H1 (cell line): ENCODE data around the gene TAF1B. TPM values are rescaled to one million over a fixed set of nuclear protein-coding genes. Genes with fewer than 3 reads are reported as not detected.

Source experiments
- CTCF ChIA-PET: fragments of 300-600 bp; sonication (Branson Sonifier 250); formaldehyde crosslinking; loops from one replicate; lab custom pipeline; 2021; ENCODE audit not compliant: partially characterized antibody; lab: Charles Lee
- POLR2A ChIA-PET: fragments of 300-600 bp; sonication (Branson Sonifier 250); formaldehyde crosslinking; loops from one replicate; lab custom pipeline; 2021; ENCODE audit warnings: inconsistent platforms; ENCODE audit not compliant: partially characterized antibody; lab: Charles Lee
- DNase-seq, 2 experiments: peaks; one replicate each; pipeline versions ENCODE4 v3.0.0 to v3.0.0-alpha.2; 2010 to 2022; ENCODE audit warnings: low spot score in 2 of 2, low read depth in 1 of 2, mixed read lengths in 1 of 2
- FAIRE-seq: peaks from 2 replicates; lab custom pipeline; 2011; peaks lifted over from hg19 to GRCh38; lab: Jason Lieb, UNC
- H2AFZ ChIP-seq: 2 replicates; pipeline ENCODE4 v1.8.1; 2012; ENCODE audit warnings: low read length, inconsistent platforms
- H2AK5ac ChIP-seq: 2 replicates; pipeline ENCODE4 v1.6.1; 2013; ENCODE audit warnings: low read depth, low read length
- H2BK120ac ChIP-seq: replicated peaks from 2 replicates; pipeline ENCODE3; 2013; ENCODE audit warnings: low read depth, low read length, inconsistent platforms
- H2BK12ac ChIP-seq: 2 replicates; pipeline ENCODE4 v1.6.1; 2013; ENCODE audit warnings: low read depth, low read length
- H2BK15ac ChIP-seq: 2 replicates; pipeline ENCODE4 v1.6.1; 2013; ENCODE audit warnings: low read length
- H2BK20ac ChIP-seq: 2 replicates; pipeline ENCODE4 v1.6.1; 2013; ENCODE audit warnings: low read length
- H2BK5ac ChIP-seq: 2 replicates; pipeline ENCODE4 v1.6.1; 2013; ENCODE audit warnings: low read depth, low read length
- H3K14ac ChIP-seq: 2 replicates; pipeline ENCODE4 v1.6.1; 2013; ENCODE audit warnings: inconsistent platforms; ENCODE audit not compliant: insufficient read length
- H3K18ac ChIP-seq: 2 replicates; pipeline ENCODE4 v1.6.1; 2013; ENCODE audit warnings: low read length; ENCODE audit errors: extremely low read depth
- H3K23ac ChIP-seq: 2 replicates; pipeline ENCODE4 v1.6.1; 2013; ENCODE audit warnings: inconsistent platforms; ENCODE audit not compliant: insufficient read length
- H3K23me2 ChIP-seq: 2 replicates; pipeline ENCODE4 v1.6.1; 2013; ENCODE audit warnings: low read depth, low read length
- H3K27ac ChIP-seq: 2 replicates; pipeline ENCODE4 v1.6.1; 2011; ENCODE audit warnings: low read depth, low read length, inconsistent platforms
- H3K27me3 ChIP-seq, 4 experiments: replicated peaks in 1 of 4; 1 replicate in 1 of 4; 2 replicates in 3 of 4; pipeline versions ENCODE4 v1.6.1 to v1.8.1; 2011 to 2013; ENCODE audit warnings: low read length in 3 of 4, mild to moderate bottlenecking in 3 of 4, inconsistent platforms in 2 of 4, mixed read lengths in 2 of 4, moderate library complexity in 1 of 4; ENCODE audit not compliant: control insufficient read depth in 3 of 4, insufficient read depth in 3 of 4; ENCODE audit errors: extremely low read depth in 1 of 4
- H3K36me3 ChIP-seq, 4 experiments: 2 replicates each; pipeline versions ENCODE4 v1.6.1 to v1.8.1; 2011 to 2013; ENCODE audit warnings: mild to moderate bottlenecking in 4 of 4, low read length in 3 of 4, moderate library complexity in 2 of 4, control low read depth in 1 of 4, inconsistent platforms in 1 of 4; ENCODE audit not compliant: insufficient read depth in 4 of 4, control insufficient read depth in 2 of 4
- H3K4ac ChIP-seq: replicated peaks from 2 replicates; pipeline ENCODE3; 2013; ENCODE audit warnings: low read length, low read depth, mixed read lengths, inconsistent platforms; ENCODE audit not compliant: insufficient read length
- H3K4me1 ChIP-seq, 4 experiments: replicated peaks in 1 of 4; 1 replicate in 1 of 4; 2 replicates in 3 of 4; pipeline versions ENCODE4 v1.6.1 to v1.8.1; 2011 to 2013; ENCODE audit warnings: low read length in 3 of 4, inconsistent platforms in 2 of 4, mixed read lengths in 1 of 4; ENCODE audit not compliant: insufficient read depth in 4 of 4, control insufficient read depth in 3 of 4
- H3K4me2 ChIP-seq, 2 experiments: 2 replicates each; pipeline versions ENCODE4 v1.6.1 to v1.8.1; 2011 to 2013; ENCODE audit warnings: low read depth in 2 of 2, low read length in 2 of 2, control low read depth in 1 of 2, inconsistent platforms in 1 of 2, mild to moderate bottlenecking in 1 of 2; ENCODE audit not compliant: insufficient read depth in 1 of 2
- H3K4me3 ChIP-seq, 4 experiments: fragments of 200-600, 300-600 bp in 1 of 4; sonication (generic), shearing (Covaris generic), sonication (Bioruptor Twin) in 1 of 4; 2 replicates each; pipeline versions ENCODE4 v1.5.1 to v1.8.1; 2011 to 2016; ENCODE audit warnings: low read length in 4 of 4, low read depth in 3 of 4, control low read depth in 2 of 4, inconsistent platforms in 2 of 4, mild to moderate bottlenecking in 2 of 4, mixed read lengths in 1 of 4, moderate library complexity in 1 of 4; ENCODE audit not compliant: insufficient read depth in 2 of 4; ENCODE audit errors: extremely low read depth in 1 of 4
- H3K56ac ChIP-seq: replicated peaks from 2 replicates; pipeline ENCODE3; 2013; ENCODE audit warnings: low read depth, mild to moderate bottlenecking, mixed read lengths, low read length, inconsistent platforms; ENCODE audit not compliant: insufficient read length
- H3K79me1 ChIP-seq: 2 replicates; pipeline ENCODE4 v1.6.1; 2013; ENCODE audit warnings: low read depth, low read length, control low read depth
- H3K79me2 ChIP-seq, 2 experiments: 2 replicates each; pipeline versions ENCODE4 v1.6.1 to v1.8.1; 2012 to 2013; ENCODE audit warnings: low read length in 2 of 2, mild to moderate bottlenecking in 2 of 2, inconsistent platforms in 1 of 2; ENCODE audit not compliant: insufficient read depth in 2 of 2, control insufficient read depth in 1 of 2
- H3K9ac ChIP-seq, 4 experiments: replicated peaks in 1 of 4; 1 replicate in 1 of 4; 2 replicates in 3 of 4; pipeline versions ENCODE4 v1.6.1 to v1.8.1; 2011 to 2013; ENCODE audit warnings: low read depth in 3 of 4, low read length in 3 of 4, control low read depth in 2 of 4, mild to moderate bottlenecking in 2 of 4, moderate library complexity in 2 of 4, inconsistent platforms in 1 of 4; ENCODE audit errors: extremely low read depth in 1 of 4
- H3K9me3 ChIP-seq, 2 experiments: 2 replicates each; pipeline versions ENCODE4 v1.6.1 to v1.8.1; 2012 to 2013; ENCODE audit warnings: mild to moderate bottlenecking in 2 of 2, moderate library complexity in 2 of 2, control low read depth in 1 of 2, inconsistent platforms in 1 of 2, low read depth in 1 of 2, low read length in 1 of 2, mixed read lengths in 1 of 2; ENCODE audit not compliant: insufficient read depth in 2 of 2
- H4K20me1 ChIP-seq, 2 experiments: replicated peaks in 1 of 2; 2 replicates each; pipeline versions ENCODE3 to v1.8.1; 2011 to 2013; ENCODE audit warnings: inconsistent platforms in 2 of 2, low read length in 2 of 2, mild to moderate bottlenecking in 1 of 2; ENCODE audit not compliant: insufficient read depth in 2 of 2, control insufficient read depth in 1 of 2
- H4K5ac ChIP-seq: 2 replicates; pipeline ENCODE4 v1.6.1; 2013; ENCODE audit warnings: low read length, low read depth, mixed read lengths, inconsistent platforms; ENCODE audit not compliant: insufficient read length
- H4K8ac ChIP-seq: 2 replicates; pipeline ENCODE4 v1.8.0; 2013; ENCODE audit warnings: mild to moderate bottlenecking, moderate library complexity, low read length, inconsistent platforms; ENCODE audit not compliant: insufficient read depth; ENCODE audit errors: extremely low read depth
- H4K91ac ChIP-seq: replicated peaks from 2 replicates; pipeline ENCODE3; 2013; ENCODE audit warnings: low read length, mixed read lengths, inconsistent platforms; ENCODE audit not compliant: insufficient read length
- CBX8 ChIP-seq: fragments of 300-800, 300-1000 bp; sonication (generic); IDR thresholded peaks from 2 replicates; pipeline ENCODE4 v1.7.1; 2016; ENCODE audit warnings: low read depth, low read length, borderline replicate concordance
- EZH2 ChIP-seq: fragments of 200-600 bp; sonication (generic); IDR thresholded peaks from 2 replicates; pipeline ENCODE4 v1.7.1; 2012; ENCODE audit warnings: low read depth, mild to moderate bottlenecking, moderate library complexity, low read length, inconsistent platforms; ENCODE audit not compliant: severe bottlenecking
- FOSL1 ChIP-seq: IDR thresholded peaks from 2 replicates; pipeline ENCODE4 v1.6.1; 2011; ENCODE audit warnings: mild to moderate bottlenecking, low read depth, low read length, moderate library complexity; ENCODE audit not compliant: insufficient read depth
- GTF2F1 ChIP-seq: IDR thresholded peaks from 2 replicates; pipeline ENCODE4 v1.6.1; 2012; ENCODE audit warnings: low read depth, low read length, improper control_type of control experiment, borderline replicate concordance
- HDAC6 ChIP-seq: IDR thresholded peaks from one replicate; pipeline ENCODE4 v1.7.1; 2012; ENCODE audit warnings: low read depth, mild to moderate bottlenecking, inconsistent platforms, low read length, moderate library complexity
- NANOG ChIP-seq: IDR thresholded peaks from 2 replicates; pipeline ENCODE4 v1.6.1; 2011; ENCODE audit warnings: low read length, low read depth, mild to moderate bottlenecking, inconsistent platforms; ENCODE audit not compliant: insufficient read depth, poor library complexity, severe bottlenecking
- PHF8 ChIP-seq: fragments of 200-600 bp; sonication (generic); conservative IDR thresholded peaks from 2 replicates; pipeline ENCODE4 v1.7.1; 2012; ENCODE audit warnings: low read depth, mild to moderate bottlenecking, inconsistent platforms, low read length, moderate library complexity
- RAD21 ChIP-seq, 2 experiments: IDR thresholded peaks in 1 of 2; conservative IDR thresholded peaks in 1 of 2; 2 replicates each; pipeline ENCODE4 v1.6.1; 2011; ENCODE audit warnings: low read depth in 2 of 2, low read length in 2 of 2, improper control_type of control experiment in 1 of 2, inconsistent platforms in 1 of 2, mild to moderate bottlenecking in 1 of 2, moderate library complexity in 1 of 2
- TAF7 ChIP-seq: optimal IDR thresholded peaks from 2 replicates; pipeline ENCODE3; 2011; ENCODE audit warnings: low read depth, mild to moderate bottlenecking, inconsistent platforms, low read length, moderate library complexity, borderline replicate concordance
- TBP ChIP-seq: IDR thresholded peaks from 2 replicates; pipeline ENCODE4 v1.6.1; 2011; ENCODE audit warnings: low read depth, low read length, improper control_type of control experiment
- USF2 ChIP-seq: IDR thresholded peaks from 2 replicates; pipeline ENCODE4 v1.6.1; 2011; ENCODE audit warnings: low read length, improper control_type of control experiment
- ZNF274 ChIP-seq: IDR thresholded peaks from 2 replicates; pipeline ENCODE4 v1.7.0; 2012; ENCODE audit warnings: low read length, borderline replicate concordance; ENCODE audit errors: extremely low read depth
- WGBS, 2 experiments: shearing (Covaris generic) in 1 of 2; methylation state at CpG; one replicate each; pipeline versions ENCODE4 v1.1.6 to v1.1.7; 2013 to 2015; ENCODE audit warnings: low lambda C conversion rate in 2 of 2, mixed read lengths in 2 of 2, inconsistent platforms in 1 of 2, low coverage in 1 of 2, missing lambda C conversion rate in 1 of 2; ENCODE audit not compliant: insufficient replicate concordance in 2 of 2, insufficient coverage in 1 of 2, insufficient read length in 1 of 2; ENCODE audit errors: extremely low coverage in 1 of 2, missing lambda C conversion rate in 1 of 2; 5-methylcytosine and 5-hydroxymethylcytosine counted together
- polyA plus RNA-seq, 7 experiments: library from polyadenylated mRNA; depleted of rRNA in 3 of 7; stranded (reverse) in 5 of 7; unstranded in 2 of 7; fragments of >200 nt in 5 of 7; fragments of 200-250 nt in 2 of 7; gene quantifications; 1 replicate in 5 of 7; 2 replicates in 1 of 7; 4 replicates in 1 of 7; pipeline versions ENCODE4 v1.2.1 to v1.2.3, GENCODE V29; 2011 to 2013; ENCODE audit warnings: missing spikeins in 2 of 7, mixed read lengths in 2 of 7
- total RNA-seq: library from RNA; stranded (reverse); fragmentation: NEBNext Ultra II Directional; extraction: Animal tissue kit (Norgen Biotek cat#: 25700); gene quantifications from 2 replicates; pipeline ENCODE4 v1.2.1, GENCODE V29; 2021

The TAF1B gene
- total and polyA plus RNA-seq, 2 of the 8 experiments (the other 6 are each of a cell fraction or from before 2014, with no cell fraction given), result 6.6 to 25.2 TPM

DNA sequence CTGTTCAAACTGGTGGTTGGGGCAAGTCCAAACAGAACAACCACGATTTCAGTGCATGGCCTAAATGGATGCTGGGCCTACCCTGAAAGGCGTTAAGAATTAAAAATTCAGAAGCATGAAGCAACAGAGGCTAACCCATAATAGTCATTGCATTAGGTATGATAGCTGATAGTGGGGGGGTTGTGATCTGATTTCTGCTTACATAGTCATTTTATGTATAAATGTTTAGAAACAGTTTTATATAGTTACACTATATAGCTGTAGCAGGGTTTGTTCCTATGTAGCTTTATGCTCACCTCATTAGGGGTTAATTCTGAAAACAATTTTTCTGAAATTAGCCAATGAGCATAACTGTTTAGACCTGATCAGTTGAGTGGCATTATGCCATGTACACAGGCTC is 9.6 kb downstream of the TAF1B start:
- peaks cover 11 to 80% (median 46%) of the 10 kb centered on the region in 4 experiments for H3K36me3 ChIP-seq
- no peaks in the 10 kb centered on the region for H4K20me1 ChIP-seq
- no peak for TF ChIP-seq TAF7
- TF ChIP-seq CBX8, result no peak
- TF ChIP-seq RAD21 (IDR thresholded peaks at IDR 0.05 in 1 of 2, conservative IDR thresholded peaks at IDR 0.05 in 1 of 2; ENCODE audit: low read depth in 2 of 2, low read length in 2 of 2), result no peak
- TF ChIP-seq GTF2F1, result no peak
- no peak for TF ChIP-seq PHF8
- TF ChIP-seq USF2, result no peak
- TF ChIP-seq NANOG, result no peak
- no peak for TF ChIP-seq TBP
- no peak for TF ChIP-seq HDAC6
- no peak for TF ChIP-seq FOSL1
- no peak for TF ChIP-seq ZNF274
- no peak for TF ChIP-seq EZH2

More for the DNA sequence above, 9.6 kb downstream of the TAF1B start:
- no peak overlapping the region for H4K5ac ChIP-seq
- H3K27me3 ChIP-seq, result no peaks in the 10 kb centered on the region
- H2AFZ ChIP-seq, result no peak overlapping the region
- ChIA-PET CTCF (interaction anchor here (1.3 to 1.8 kb wide), 2 partner anchors 9 to 39 kb away, joined by 5 to 7 read pairs; partner anchors contain the start of gene TAF1B), POLR2A (interaction anchor here (1.1 kb wide), 1 partner anchor 9 kb away, joined by 4 read pairs; no protein-coding TSS in a partner anchor)
- no peak overlapping the region for H4K91ac ChIP-seq
- H3K9ac ChIP-seq, result no peak overlapping the region
- WGBS, 2 experiments, result 78% methylated on average over 2 of the region's 2 CpGs; no CpG with 5 or more reads in 1 of the 2 experiments
- H2BK15ac ChIP-seq, result no peak overlapping the region
- no peak overlapping the region for H2BK20ac ChIP-seq
- no peak overlapping the region for H3K18ac ChIP-seq
- H3K4me1 ChIP-seq, result no peaks in the 10 kb centered on the region
- no peak overlapping the region for H3K14ac ChIP-seq
- H3K9me3 ChIP-seq, result peaks cover 6 to 14% of the 10 kb centered on the region in 2 experiments
- FAIRE-seq (no peak), DNase-seq (no peak)
- no peak overlapping the region for H3K23ac ChIP-seq
- H3K79me2 ChIP-seq, result 0 out of 4 replicates have a peak, but pooled peaks cover 0 to 2% of the 10 kb centered on the region in 2 experiments
- H3K4me3 ChIP-seq, result no peak overlapping the region
- no peaks in the 10 kb centered on the region for H3K23me2 ChIP-seq
- H3K27ac ChIP-seq, result no peak overlapping the region
- no peak overlapping the region for H2BK12ac ChIP-seq
- H3K4me2 ChIP-seq, result no peak overlapping the region
- no peak overlapping the region for H2BK5ac ChIP-seq
- no peak overlapping the region for H2BK120ac ChIP-seq
- no peak overlapping the region for H4K8ac ChIP-seq
- H3K4ac ChIP-seq, result no peak overlapping the region
- H3K79me1 ChIP-seq, result no peaks in the 10 kb centered on the region
- no peak overlapping the region for H3K56ac ChIP-seq
- H2AK5ac ChIP-seq, result no peak overlapping the region
